ENCODE data around the gene AKAP12.

- TF ChIP-seq REST (IDR thresholded peaks at IDR 0.05; ENCODE audit: unreplicated experiment) (no peak), CTCF (conservative IDR thresholded peaks at IDR 0.05; ENCODE audit: low read depth in 2 of 2) (no peak)
Observed at GRCh38 chr6:151285122-151285521, 45.4 kb downstream of the AKAP12 start.

Measured in GM23338 (cell line).